Measurements from ENCODE around the gene NACA.
"Not testable (repeated sequence)": the region's sequence is repeated elsewhere in the genome, so short reads cannot be mapped to it uniquely, and the experiment has no call there.

Gene NACA

DNA sequence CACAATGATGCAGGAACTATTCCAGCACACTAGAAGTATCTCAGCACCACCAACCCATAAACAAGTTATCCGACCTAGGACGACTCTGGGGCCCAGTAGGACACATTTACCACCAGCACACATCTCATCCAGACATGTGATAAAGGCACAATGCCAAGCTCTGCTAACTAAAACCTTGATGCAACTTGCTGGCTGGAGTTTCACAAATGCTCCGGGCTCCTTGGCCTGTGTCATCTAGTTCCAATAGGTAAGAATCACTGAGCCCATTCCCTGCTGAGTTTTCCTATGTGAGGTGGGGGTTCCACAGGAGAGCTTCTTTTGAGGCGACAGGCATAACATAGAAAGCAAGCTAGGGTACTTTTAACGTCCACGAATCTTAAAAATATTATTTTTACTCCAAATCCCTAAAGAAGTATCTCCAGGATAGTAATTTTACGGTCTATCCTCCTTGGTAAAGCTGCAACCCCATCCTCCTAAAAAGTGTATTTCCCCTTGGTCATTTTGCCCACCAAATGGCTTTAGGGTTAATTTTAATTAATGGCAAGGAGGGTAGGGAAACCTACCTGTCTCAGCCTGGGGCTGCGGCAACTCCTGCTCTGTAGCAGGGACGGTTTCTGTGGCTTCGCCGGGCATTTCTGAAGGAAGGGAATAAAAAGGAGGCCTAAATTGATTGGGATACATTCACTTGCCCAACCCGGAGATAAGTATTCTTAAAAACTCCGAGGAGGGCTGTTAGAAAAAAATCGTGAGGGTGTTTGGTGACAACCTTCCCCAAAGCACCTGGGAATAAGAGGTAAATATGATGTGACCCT, 1.0 kb downstream of the NACA start:
- DNase-seq (ENCODE audit: low read depth): no peak

DNA sequence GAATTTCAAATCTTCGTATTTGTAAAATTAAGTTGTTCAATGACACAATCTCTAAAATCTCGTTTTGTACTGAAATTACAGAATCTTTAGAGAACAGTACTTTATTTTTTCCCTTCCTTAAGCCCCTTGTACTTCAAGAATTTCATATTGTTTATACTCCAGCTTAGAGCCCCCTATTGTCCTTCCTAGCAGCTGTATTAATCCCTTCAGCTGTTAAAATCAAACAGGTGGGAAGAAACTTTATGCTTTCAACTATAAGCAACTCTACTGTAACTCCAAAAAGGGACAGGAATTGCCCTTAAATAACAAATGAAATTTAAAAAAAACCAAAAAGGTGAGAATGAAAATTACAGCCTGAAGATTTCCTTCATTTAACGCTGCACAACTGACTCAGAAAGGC, 1.7 kb downstream of the NACA start:
- DNase-seq (ENCODE audit: low read depth): no peak

DNA sequence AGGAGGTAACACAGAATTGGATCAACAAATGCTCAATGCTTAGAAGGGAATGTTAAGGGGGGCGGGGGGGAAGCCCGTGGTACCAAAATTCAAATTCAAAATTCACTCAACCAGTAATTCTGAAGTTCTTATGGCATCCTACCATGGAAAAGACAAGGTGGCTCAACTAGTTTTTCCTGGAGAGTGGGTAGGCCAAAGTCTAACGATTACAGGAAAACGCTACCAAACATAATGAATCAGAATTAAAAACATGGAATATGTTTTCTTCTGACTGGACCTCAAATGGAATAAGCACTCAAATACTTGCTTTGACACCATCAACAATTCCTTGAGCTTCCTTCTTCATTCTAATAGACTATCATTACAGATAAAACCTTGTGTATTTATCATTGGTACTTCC, 2.3 kb downstream of the NACA start:
- no peak for DNase-seq (ENCODE audit: low read depth)

DNA sequence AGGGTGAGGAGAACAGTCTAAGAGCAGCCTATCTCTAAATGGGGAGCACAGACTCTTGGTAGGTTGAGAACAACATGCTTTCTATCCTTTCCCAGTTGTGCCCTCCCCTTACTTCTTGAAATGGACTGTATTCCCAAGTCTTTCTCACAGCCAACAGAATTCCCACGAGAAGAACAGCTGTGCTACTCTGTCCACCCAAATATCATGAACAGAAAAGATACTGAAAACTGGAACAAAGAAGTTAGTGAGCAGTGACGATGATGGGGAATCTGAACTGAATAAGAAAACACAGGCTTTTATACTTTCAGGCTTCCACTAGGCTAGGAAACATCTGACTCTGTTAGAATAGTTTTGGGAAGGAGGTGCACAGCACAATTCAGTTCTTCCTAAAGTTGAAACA, 3.4 kb downstream of the NACA start:
- no peak for DNase-seq (ENCODE audit: low read depth)

DNA sequence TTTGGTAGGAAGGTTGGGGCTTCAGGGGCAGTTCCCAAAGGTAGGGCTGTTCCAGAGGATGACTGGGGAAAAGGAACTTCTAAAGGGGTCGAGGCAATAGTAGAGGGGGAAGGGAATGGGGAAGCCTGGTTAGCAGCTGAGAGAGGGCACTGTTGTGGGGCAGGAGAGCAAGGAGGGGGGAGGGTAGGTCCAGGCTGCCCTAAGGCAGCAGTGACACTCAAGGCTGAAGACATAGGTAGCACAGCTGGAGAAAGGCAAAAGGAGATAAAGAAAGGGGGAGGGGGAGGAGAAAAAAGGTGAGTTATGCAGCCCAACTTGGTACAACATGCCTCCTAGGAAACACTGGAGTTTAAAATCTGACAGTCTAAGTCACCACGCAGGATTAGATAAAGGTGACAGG, 3.9 kb downstream of the NACA start:
- no peak for DNase-seq (ENCODE audit: low read depth)

DNA sequence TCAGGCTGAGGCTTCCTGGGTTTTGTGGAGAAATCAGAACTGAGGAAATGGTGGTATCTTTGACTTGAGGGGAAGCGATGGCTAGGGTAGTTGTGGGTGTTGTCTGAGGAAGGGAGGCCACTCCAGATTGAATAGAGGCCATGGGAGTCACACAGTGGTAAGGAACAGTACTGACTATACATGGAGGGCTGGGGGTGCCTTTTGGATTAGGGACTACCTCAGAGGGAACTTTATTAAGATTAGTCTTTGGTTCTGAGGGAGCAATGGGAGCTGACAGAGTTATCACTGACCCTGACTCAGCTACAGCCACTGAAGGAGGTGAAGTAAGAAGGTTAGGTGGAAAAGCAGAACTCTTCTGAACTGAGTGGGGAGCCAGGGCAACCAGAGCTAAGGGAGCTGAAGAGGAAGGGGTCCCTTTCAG, 4.4 kb downstream of the NACA start:
- DNase-seq (ENCODE audit: low read depth): no peak

DNA sequence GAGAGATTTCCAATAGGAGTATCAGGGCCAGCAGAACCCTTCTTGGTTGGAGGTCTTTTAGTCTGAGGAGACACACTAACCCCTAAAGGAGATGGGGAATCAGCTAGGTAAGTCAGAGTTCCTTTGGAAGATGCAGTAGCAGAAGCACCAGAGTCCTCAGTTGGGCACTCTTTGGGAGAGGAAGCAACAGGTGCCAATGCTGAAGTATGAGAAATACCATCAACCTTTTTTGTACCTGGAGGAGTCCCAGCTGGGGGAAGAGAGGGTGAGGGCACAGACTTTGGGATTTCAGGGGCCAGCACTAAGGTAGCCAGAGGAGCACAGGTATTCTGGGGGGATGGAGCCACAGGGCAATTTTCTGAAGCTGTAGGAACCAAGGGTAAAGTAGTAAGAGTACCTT, 6.0 kb downstream of the NACA start:
- no peak for DNase-seq (ENCODE audit: low read depth)

DNA sequence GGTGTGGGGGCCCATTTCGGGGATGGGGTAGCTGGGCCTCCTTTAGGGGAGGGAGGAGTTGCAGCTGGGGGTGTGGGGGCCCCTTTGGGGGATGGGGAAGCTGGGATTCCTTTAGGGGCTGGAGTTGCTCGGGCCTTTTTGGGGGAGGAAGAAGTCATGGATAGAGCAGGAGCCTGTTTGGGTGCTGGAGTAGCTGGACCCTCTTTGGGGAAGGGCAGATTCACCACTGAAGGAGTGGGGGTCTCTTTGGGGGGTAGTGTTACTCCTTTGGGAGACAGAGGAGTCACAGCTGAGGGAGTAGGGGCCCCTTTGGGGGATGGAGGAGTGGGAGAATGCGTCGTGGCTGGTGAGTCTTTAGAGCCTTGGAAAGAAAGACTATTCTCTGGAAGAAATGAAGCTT, 6.5 kb downstream of the NACA start:
- DNase-seq (ENCODE audit: low read depth): no peak

DNA sequence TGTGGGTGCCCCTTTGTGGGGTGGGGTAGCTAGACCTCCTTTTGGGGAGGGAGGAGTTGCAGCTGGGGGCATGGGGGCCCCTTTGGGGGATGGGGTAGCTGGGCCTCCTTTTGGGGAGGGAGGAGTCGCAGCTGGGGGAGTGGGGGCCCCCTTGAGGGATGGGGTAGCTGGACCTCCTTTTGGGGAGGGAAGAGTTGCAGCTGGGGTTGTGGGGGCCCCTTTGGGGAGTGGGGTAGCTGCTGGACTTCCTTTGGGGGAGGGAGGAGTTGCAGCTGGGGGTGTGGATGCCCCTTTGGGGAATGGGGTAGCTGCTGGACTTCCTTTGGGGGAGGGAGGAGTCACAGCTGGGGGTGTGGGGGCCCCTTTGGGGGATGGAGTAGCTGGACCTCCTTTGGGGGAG, 7.0 kb downstream of the NACA start:
- no peak for DNase-seq (ENCODE audit: low read depth)

DNA sequence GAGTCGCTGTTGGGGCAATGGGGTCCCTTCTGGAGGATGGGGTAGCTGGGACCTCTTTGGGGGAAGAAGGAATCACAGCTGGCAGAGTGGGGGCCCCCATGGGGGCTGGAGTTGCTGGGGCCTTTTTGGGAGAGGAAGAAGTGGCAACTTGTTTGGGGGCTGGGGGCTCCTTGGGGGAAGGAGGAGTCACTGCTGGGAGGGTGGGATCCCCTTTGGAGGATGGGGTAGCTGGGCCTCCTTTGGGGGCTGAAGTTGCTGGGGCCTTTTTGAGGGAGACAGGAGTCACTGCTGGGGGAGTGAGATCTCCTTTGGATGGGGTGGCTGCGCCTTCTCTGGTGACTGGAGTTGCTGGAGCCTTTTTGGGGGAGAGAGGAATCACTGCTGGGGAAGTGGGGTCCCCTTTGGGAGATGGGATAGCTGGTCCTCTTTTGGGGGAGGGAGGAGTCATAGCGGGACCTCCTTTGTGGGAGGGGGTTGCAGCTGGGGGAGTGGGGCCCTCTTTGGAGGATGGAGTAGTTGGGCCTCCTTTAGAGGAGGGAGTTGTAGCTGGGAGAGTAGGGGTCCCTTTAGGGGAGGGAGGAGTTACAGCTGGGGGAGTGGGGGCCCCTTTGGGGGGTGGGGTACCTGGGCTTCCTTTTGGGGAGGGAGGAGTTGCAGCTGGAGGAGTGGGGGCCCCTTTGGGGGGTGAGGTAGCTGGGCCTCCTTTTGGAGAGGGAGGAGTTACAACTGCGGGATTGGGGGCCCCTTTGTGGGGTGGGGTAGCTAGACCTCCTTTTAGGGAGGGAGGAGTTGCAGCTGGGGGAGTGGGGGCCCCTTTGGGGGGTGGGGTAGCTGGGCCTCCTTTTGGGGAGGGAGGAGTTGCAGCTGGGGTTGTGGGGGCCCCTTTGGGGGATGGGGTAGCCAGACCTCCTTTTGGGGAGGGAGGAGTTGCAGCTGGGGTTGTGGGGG, 7.9 kb downstream of the NACA start:
- DNase-seq (ENCODE audit: low read depth): no peak

DNA sequence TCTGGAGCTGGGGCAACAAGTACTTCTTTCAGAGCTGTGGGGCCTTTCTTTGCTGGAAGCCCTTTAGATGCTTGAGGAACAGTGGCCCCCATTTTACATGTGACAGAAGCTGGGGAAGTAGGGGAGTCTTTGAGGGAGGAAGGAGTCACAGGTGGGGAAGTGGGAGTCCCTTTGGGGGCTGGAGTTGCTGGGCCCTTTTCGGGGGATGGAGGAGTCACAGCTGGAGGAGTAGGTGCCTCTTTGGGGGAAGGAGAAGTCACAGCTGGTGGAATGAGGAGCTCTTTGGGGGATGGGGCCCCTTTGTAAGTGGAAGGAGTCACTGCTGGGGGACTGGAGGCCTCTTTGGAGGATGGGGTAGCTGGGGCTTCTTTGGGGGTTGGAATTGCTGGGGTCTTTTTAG, 8.6 kb downstream of the NACA start:
- DNase-seq (ENCODE audit: low read depth): no peak

DNA sequence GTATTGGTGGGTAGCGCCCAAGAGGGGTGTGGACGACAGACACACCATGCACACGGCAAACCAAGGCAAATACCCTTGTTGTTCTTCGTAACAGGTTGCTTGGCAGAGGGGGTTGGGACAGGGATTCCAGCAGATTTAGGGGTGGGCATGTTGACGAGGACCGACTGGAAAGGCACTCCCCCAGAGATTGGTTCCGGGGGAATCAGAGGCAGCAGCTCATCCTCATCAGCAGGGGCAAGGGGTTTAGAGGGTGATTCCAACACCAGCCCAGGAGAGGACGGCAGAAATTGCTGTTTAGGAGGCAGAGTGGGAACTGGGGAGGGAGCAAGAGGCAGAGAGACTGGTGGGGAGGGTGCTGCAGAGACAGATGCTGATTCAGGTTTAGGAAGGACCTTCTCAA, 9.3 kb downstream of the NACA start:
- DNase-seq (ENCODE audit: low read depth): no peak

DNA sequence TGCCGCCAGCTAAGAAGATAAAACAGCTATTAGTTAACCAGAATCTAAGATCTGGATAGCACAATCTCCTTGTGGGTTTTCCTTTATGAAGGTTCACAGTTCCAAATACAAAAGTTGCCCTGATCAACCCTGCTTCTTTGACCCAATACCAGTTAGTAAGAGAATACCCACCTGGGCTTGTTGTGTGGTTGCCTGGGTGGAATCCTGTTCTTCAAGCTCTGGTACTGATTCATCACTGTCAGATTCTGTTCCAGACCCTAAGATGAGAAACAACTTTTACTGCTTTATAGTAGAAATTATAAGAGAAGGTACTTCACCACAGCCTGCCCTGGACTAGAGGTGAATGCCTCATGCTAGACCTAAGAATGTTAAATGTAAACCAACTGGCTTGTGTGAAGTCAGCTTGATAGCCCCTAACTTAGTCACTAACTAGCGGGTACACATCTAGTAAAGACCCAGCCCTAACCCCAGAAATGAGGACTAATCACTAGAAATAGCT, 10.6 kb downstream of the NACA start:
- DNase-seq (ENCODE audit: low read depth): no peak

DNA sequence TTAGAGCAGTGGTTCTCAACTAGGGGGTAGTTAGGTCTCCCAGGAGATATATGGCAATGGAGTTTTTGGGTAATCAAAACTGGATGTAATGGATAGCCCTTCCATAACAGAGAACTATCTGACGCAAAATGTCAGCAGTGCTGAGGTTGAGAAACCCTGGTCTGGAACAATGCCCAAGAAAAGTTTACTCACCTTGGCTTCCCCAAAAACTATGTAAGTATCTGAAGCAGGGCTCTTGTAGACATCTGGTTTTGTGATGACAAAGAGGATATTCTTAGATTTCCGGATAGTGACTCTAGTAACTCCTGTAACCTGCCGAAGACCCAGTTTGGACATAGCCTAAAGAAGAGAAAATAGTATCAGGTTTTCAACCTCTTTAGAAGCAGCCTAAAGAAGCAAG, 11.8 kb downstream of the NACA start:
- DNase-seq (ENCODE audit: low read depth): no peak

DNA sequence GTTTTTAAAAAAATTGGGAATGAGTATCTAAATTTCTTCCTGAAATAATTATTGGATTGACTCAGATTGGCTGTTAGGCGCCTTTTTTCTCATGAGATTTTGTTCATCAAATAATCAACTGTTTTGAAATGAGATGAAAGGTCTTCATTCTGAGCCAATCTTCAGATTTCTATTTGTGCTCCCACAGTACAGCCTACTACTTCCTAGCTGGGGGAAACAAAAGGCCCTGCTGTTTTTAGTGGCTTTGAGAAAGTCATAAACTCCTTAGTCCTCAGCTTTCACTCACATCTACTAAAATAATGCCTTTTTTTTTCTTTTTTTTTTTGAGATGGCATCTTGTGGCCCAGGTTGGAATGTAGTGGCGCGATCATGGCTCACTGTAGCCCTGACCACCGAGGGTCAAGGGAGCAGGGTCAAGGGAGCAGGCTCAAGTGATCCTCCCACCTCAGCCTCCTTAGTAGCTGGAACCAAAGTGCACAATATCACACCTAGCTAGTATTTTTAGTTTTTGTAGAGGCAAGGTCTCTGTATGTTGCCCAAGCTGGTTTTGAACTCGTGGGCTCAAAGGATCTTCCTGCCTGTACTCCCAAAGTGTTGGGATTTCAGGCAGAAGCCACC, 15.2 kb downstream of the NACA start:
- DNase-seq (ENCODE audit: low read depth): no peak

DNA sequence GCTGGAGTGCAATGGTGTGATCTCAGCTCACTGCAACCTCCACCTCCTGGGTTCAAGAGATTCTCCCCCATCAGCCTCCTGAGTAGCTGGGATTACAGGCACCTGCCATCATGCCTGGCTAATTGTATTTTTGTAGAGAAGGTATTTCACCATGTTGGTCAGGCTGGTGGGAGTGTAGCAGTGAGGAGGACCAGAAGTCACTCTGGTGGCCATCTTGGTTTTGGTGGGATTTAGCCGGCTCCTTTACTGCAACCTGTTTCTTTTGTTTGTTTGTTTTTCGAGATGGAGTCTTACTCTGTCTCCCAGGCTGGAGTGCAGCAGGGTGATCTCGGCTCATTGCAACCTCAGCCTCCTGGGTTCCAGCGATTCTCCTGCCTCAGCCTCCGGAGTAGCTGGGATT, 20.6 kb downstream of the NACA start:
- DNase-seq (ENCODE audit: low read depth): not testable (repeated sequence)

DNA sequence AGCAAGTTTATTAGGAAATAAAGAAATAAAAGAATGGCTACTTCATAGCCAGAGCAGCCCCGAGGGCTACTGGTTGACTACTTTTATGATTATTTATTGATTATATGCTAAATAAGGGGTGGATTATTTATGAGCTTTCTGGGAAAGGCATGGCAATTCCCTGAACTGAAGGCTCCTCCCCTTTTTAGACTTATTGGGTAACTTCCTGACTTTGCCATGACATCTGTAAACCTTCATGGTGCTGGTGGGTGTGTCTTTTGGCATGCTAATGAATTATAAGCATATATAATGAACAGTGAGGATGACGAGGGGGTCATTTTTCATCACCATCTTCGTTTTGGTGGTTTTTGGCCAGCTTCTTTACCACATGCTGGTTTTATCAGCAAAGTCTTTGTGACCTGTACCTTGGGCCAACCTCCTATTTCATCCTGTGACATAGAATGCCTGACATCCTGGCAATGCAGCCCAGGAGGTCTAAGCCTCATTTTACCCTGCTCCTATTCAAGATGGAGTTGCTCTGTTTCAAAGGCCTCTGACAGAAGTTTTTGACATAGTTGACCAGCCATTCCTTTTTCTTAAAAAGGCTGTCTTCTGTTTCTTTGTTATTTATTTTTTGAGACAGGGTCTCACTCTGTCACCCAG, 26.0 kb downstream of the NACA start:
- DNase-seq (ENCODE audit: low read depth): no peak

DNA sequence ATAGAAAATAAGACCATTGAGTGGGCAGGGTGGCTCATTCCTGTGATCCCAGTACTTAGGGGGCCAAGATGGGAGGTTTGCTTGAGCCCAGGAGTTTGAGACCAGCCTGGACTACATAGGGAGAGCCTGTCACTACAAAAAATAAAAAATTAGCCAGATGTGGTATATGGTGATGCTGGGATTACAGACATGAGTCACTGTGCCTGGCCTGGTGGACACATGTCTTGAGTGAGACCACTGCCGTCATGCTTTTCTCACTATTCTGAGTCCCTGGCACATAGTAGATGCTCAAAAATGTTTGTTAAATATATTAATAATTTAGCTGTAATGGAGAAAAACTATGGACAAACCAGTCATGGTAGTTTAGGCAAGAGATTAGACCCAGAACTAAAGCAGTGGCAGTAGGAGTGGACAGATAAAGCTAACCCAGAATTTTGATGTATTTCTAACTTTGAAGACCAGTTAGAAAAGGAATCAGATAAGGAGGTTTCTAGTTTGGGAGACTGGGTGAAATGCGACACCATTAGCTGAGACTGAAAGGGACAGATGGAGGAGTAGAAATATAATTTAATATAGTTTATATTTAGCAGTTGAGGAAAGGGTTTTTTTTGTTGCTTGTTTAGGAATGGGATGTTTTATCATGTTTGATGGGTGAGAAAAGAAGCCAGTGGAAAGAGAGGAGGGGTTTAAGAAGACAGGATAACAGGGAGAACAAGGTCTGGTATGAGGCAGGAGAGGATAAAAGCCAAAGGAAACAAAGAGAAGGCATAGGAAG, 29.6 kb downstream of the NACA start:
- DNase-seq (ENCODE audit: low read depth): no peak

DNA sequence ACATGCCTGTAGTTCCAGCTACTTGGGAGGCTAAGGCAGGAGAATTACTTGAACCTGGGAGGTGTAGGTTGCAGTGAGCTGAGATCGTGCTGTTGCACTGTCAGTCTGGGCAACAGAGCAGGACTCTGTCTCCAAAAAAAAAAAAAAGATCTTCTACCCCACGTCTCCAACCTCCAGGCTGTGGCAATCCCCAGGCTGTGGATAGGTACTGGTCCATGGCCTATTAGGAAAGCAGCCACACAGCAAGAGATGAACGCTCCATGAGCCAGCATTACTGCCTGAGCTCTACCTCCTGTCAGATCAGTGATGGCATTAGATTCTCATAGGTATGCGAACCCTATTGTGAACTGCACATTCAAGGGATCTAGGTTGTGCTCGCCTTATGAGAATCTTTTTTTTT, 30.9 kb downstream of the NACA start:
- DNase-seq (ENCODE audit: low read depth): no peak

DNA sequence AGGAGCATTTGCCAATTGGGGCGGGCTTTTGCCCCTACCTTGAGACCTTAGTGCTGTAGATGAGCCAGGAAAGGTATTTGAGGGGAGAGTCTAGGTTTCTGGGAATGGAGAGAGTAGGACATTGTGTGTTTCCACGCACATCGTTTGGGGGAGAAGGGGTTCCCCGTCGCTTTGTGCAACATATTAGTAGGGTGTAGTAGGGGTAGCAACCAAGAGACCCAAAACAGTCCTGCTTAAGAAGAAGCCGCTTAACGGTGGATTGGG, 36.3 kb downstream of the NACA start:
- no peak for DNase-seq (ENCODE audit: low read depth)

DNA sequence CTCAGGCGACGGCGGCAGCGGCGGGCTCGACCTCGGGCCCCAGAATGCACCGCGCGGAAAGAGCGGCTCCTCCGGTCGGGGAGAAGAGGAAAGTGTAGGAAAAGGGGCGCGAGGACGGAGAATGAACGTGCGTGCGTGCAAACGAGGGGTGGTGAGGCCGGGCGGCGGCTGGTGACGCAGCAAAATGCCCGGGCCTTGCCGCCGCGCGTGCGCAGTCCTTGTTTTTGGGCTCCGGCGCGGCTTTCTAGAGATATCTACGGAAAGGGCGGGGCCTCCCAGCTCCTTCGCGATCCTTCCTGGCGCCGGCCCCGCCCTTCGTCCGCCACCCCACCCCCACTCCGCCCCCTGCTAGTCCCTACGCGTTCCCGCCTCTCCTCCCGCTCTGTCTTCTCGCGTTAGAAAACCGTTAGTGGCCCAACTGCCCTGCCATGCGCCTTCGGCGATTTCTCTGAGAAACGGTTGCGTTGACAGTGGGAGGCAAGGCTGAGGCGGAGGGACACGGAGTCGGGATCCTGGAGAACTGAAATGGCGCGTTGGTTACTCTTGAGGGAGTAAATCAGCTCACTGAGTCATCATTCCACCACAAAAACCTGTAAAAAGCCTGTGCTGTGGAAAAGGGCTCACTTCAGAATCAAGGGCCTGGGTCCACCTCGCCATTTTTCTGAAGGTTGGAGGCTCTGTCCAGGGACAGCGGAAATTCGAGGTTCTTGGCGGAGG, 36.8 kb downstream of the NACA start, which contains the start of gene PTGES3:
Gene PTGES3 (minus strand): TSS at position 156 of the 717 bp plus-strand sequence. CDS start 285 bp downstream, outside the sequence.
- peak; percentile 94 for DNase-seq (ENCODE audit: low read depth)

Data from activated gamma-delta T cell treated with anti-CD3 and anti-CD28 coated beads, Interleukin-2, amount 50 U/mL, for 16 hours (primary cell).